Cardiac muscle cell (in vitro differentiated cells and primary cell): ENCODE measurements around the gene TMEM207. TPM values are rescaled to one million over a fixed set of nuclear protein-coding genes. Genes with fewer than 3 reads are reported as not detected.

Source experiments
- DNase-seq, 2 donors: peaks; one replicate each; pipeline versions ENCODE4 v3.0.0 to v3.0.0-alpha.2; 2010 to 2017; ENCODE audit warnings: low read depth in 1 of 2, low spot score in 1 of 2
- H3K27ac ChIP-seq: fragments of 200-600 bp; sonication (generic); 2 replicates; pipeline ENCODE4 v1.5.1; 2016
- H3K27me3 ChIP-seq: fragments of 200-600 bp; sonication (generic); 2 replicates; pipeline ENCODE4 v1.6.0; 2016; ENCODE audit warnings: control low read depth
- H3K36me3 ChIP-seq: fragments of 200-600 bp; sonication (generic); 2 replicates; pipeline ENCODE4 v1.5.1; 2016; ENCODE audit warnings: control low read depth
- H3K4me1 ChIP-seq: fragments of 200-600 bp; sonication (generic); 2 replicates; pipeline ENCODE4 v1.8.1; 2017; ENCODE audit warnings: low read depth, mild to moderate bottlenecking, mixed run types
- H3K4me3 ChIP-seq: fragments of 200-600 bp; sonication (generic); 2 replicates; pipeline ENCODE4 v1.5.1; 2016; ENCODE audit warnings: mild to moderate bottlenecking
- H3K9me3 ChIP-seq: fragments of 200-600 bp; sonication (generic); 2 replicates; pipeline ENCODE4 v1.5.1; 2017; ENCODE audit warnings: low read depth, mild to moderate bottlenecking, control low read depth
- polyA plus RNA-seq: library from polyadenylated mRNA; unstranded; fragments of >200 nt; fragmentation: Nextera tagmentation; extraction: Ambion mirVana; gene quantifications from 2 replicates; pipeline ENCODE4 v1.2.1, GENCODE V29; 2016
- total RNA-seq: library from RNA; depleted of rRNA; stranded (reverse); fragments of >200 nt; gene quantifications from 2 replicates; pipeline ENCODE4 v1.2.3, GENCODE V29; 2016
- TF ChIP-seq, protein P1 (sequence below): IDR thresholded peaks from 2 replicates; pipeline ENCODE4 v1.5.1; 2012; ENCODE audit warnings: low read depth, mild to moderate bottlenecking, low read length

Gene TMEM207
- total and polyA plus RNA-seq, 2 experiments from 2014 or later, result not detected

DNA sequence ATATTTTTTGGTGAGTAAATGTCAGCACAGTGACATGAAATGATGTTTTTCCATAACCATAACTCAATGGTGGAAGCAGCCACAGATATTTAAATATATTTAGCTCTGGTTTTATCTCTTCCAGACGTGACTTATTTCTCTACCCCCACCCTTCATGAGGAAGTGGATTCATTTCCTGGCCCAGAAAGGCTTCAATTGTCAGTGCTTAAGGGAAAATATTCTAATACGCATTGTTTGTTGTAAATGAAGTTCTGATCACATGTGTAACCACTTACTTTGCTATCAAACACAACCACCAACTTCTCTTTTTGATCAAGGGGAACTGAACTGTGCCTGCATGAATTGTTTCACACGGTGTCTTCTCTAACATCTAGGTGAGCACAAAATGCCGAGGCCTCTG lies 47.7 kb downstream of the TMEM207 start:
- H3K9me3 ChIP-seq, result no peaks in the 10 kb centered on the region
- no peak overlapping the region for H3K27ac ChIP-seq
- H3K4me1 ChIP-seq, result no peaks in the 10 kb centered on the region
- no peaks in the 10 kb centered on the region for H3K27me3 ChIP-seq
- H3K36me3 ChIP-seq, result no peaks in the 10 kb centered on the region
- TF ChIP-seq, protein P1, sequence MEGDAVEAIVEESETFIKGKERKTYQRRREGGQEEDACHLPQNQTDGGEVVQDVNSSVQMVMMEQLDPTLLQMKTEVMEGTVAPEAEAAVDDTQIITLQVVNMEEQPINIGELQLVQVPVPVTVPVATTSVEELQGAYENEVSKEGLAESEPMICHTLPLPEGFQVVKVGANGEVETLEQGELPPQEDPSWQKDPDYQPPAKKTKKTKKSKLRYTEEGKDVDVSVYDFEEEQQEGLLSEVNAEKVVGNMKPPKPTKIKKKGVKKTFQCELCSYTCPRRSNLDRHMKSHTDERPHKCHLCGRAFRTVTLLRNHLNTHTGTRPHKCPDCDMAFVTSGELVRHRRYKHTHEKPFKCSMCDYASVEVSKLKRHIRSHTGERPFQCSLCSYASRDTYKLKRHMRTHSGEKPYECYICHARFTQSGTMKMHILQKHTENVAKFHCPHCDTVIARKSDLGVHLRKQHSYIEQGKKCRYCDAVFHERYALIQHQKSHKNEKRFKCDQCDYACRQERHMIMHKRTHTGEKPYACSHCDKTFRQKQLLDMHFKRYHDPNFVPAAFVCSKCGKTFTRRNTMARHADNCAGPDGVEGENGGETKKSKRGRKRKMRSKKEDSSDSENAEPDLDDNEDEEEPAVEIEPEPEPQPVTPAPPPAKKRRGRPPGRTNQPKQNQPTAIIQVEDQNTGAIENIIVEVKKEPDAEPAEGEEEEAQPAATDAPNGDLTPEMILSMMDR, result no peak
- H3K4me3 ChIP-seq, result no peak overlapping the region
- DNase-seq, result peak in 1 of 2 donors; percentile 15

DNA sequence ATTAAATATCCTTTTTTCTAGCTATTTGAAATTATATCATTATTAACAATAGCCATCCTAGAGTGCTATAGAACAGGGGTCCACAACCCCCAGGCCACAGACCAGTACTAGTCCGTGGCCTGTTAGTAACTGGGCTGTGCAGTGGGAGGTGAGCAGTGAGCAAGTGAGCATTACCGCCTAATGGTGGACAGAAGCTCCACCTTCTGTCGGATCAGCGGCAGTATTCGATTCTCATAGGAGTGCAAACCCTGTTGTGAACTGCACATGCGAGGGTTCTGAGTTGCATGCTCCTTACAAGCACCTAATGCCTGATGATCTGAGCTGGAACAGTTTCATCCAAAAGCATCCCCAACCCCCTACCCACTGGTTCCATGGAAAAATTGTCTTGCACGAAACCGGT lies 50.0 kb downstream of the TMEM207 start:
- TF ChIP-seq, protein P1, result no peak
- no peak for DNase-seq
- Histone ChIP-seq H3K9me3 (no peaks in the 10 kb centered on the region), H3K4me3 (no peak overlapping the region), H3K36me3 (no peaks in the 10 kb centered on the region), H3K27me3 (no peaks in the 10 kb centered on the region), H3K27ac (no peak overlapping the region), H3K4me1 (no peaks in the 10 kb centered on the region)

DNA sequence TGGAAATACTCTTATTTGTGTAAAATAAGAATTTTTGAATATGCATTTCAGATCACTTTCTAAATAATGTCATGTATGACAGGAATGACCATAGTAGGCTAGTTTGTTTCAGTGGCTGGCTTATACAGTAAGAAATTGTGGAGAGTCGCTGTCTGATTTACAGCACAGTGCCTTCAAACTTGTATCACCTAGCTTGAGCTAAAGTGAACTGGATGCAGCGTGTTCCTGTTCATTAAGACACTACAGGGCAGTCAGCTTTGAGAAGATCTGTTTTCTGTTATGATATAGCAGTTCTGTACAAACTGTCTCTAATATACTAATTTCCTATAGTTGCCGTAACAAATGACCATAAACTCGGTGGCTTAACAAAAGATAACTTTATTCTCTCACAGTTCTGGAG lies 51.8 kb downstream of the TMEM207 start:
- TF ChIP-seq, protein P1, result no peak
- DNase-seq, result no peak
- H3K27me3 ChIP-seq, result no peaks in the 10 kb centered on the region

DNA sequence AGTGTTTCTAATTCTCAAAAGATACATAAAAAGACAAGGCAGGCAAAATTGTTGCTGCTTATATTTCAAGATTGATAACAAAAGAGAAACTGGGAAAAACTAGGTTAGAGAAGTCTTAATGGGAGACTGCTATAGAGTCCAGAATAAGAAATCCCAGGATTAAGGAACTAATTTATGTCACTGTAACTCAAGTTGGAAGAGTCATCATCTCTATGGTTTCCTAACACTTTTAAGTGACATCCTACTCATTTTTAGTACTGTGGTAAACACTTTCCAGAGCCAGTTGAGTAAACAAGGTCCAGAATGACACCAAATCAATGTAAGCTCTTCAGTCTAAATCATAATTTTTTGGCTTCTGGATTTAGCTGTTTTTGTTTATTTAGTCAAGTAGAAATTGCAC lies 53.7 kb downstream of the TMEM207 start:
- Histone ChIP-seq H3K4me3 (no peak overlapping the region), H3K4me1 (no peaks in the 10 kb centered on the region), H3K9me3 (no peaks in the 10 kb centered on the region), H3K36me3 (no peaks in the 10 kb centered on the region), H3K27me3 (no peaks in the 10 kb centered on the region), H3K27ac (no peak overlapping the region)
- no peak for DNase-seq
- TF ChIP-seq, protein P1, result no peak

More for the DNA sequence above, 51.8 kb downstream of the TMEM207 start:
- H3K27ac ChIP-seq, result no peak overlapping the region
- no peaks in the 10 kb centered on the region for H3K4me1 ChIP-seq
- H3K36me3 ChIP-seq, result no peaks in the 10 kb centered on the region
- H3K4me3 ChIP-seq, result no peak overlapping the region
- H3K9me3 ChIP-seq, result no peaks in the 10 kb centered on the region

DNA sequence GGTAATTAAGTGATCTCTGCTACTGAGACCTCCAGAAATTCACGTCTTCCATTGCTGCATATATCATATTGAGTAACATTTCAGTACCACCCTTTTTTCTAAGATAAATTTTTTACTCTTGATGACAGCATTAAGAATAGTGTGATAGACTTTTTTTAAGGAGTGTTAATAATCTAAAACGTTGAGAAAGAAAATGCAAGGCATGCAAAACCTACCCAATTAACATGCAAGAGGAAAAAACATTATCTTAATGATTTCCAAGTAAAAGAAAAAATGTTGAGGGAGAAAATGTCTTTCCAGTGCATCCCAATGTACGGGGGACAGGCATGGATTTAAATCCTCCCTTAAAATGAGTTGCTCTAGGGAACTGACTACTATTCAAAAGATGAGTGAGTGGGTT lies 61.0 kb downstream of the TMEM207 start:
- Histone ChIP-seq H3K36me3 (no peaks in the 10 kb centered on the region), H3K4me3 (no peak overlapping the region), H3K4me1 (no peaks in the 10 kb centered on the region), H3K9me3 (no peaks in the 10 kb centered on the region), H3K27ac (no peak overlapping the region), H3K27me3 (no peaks in the 10 kb centered on the region)
- no peak for DNase-seq
- TF ChIP-seq, protein P1, result no peak
